Measurements from ENCODE around the gene ENAH. TPM values are rescaled to one million over a fixed set of nuclear protein-coding genes. Genes with fewer than 3 reads are reported as not detected.
"Not testable (repeated sequence)": the region's sequence is repeated elsewhere in the genome, so short reads cannot be mapped to it uniquely, and the experiment has no call there.

The ENAH gene
- total RNA-seq, 1 experiment from 2014 or later, result 121 TPM

DNA sequence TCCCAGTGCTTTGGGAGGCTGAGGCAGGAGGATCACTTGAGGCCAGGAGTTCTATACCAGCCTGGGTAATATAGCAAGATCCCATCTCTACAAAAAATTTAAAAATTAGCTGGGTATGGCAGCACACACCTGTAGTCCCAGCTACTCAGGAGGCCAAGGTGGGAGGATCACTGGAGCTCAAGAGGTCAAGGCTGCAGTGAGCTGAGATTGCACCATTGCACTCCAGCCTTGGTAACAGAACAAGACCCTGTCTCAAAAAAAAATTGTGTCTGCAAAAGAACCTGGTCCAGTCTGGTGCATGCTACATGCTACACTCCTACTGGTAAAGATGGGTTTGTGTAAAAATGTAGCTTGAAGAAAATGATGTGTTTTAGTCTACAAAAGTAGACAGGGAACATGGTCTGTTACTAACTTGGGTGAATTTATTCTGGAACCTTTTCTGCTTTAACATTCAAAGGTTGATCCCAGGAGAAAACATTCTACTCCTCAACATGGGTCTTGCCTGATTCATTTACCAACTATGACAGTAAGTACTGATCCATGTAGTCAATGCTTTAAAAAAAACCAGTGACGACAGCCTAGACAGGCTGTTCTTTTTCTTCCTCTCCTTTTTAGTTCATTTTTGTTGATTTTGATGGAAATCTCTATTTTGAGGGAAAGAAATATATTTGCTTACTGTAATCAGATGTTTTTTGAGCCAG is 32.7 kb upstream of the ENAH start:
- H3K27me3 ChIP-seq, result no peaks in the 10 kb centered on the region

DNA sequence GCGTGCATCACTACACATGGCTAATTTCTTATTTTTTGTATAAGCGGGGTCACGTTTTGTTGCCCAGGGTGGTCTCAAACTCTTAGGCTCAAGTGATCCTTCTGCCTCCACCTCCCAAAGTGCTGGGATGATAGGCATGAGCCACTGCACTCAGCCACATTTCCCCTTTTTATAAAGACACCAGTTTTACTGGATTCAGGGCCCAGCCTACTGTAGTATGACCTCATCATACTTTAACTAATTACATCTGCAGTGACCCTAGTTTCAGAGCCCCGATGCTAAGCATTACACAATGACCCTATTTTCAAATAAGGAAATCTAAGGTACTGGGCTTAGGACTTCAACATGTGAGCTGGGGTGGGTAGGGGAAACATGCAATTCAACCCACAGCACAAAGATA is 31.8 kb upstream of the ENAH start:
- H3K4me3 ChIP-seq, result no peak overlapping the region
- DNase-seq, result no peak
- no peaks in the 10 kb centered on the region for H3K36me3 ChIP-seq
- no peaks in the 10 kb centered on the region; the same call in 1 of the 2 replicates for H3K9me3 ChIP-seq
- no peaks in the 10 kb centered on the region for H3K27me3 ChIP-seq

More for the DNA sequence above, 32.7 kb upstream of the ENAH start:
- DNase-seq, result no peak
- H3K9me3 ChIP-seq, result no peaks in the 10 kb centered on the region; the same call in 1 of the 2 replicates
- no peak overlapping the region for H3K4me3 ChIP-seq
- H3K36me3 ChIP-seq, result no peaks in the 10 kb centered on the region

DNA sequence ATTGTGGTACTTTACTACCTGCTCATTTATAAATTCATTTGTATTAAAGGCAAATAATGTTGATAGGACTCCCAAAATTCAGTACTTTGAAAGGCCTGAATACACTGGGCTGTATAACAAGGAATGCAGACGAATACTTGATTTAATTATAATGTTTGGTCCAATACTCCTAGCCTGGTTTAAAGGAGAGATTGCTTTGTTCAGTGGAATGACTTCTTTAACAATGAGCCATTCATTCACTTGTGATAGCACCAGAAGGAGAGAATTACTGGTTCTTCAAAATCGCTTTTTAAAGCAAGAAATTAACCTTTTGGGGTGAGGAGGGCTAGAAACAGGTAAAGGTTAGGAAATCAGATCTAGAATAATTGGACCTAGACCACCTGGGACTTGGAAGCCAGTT is 28.3 kb upstream of the ENAH start:
- Histone ChIP-seq H3K36me3 (no peaks in the 10 kb centered on the region), H3K9me3 (no peaks in the 10 kb centered on the region), H3K27me3 (no peaks in the 10 kb centered on the region), H3K4me3 (no peak overlapping the region)
- no peak for DNase-seq

DNA sequence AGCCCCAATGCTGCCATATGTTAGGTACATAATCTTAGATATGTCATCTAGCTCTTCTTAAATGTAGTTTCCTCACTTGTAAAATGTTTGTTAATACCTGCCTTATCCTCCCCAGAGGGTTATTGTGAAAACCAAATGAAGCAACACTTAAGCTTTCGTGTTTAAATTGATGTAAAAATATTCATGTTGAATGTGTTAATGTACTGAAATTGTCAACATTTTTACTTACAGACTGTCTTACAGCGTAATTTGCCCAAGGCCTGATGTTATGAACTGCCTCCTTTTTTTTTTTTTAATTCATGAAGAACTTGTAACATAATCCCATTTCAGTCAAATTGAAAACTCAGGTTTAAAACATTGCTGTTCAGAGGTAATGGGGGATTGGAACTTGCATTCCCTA is 25.6 kb upstream of the ENAH start:
- DNase-seq, result no peak
- Histone ChIP-seq H3K4me3 (no peak overlapping the region), H3K9me3 (no peaks in the 10 kb centered on the region), H3K36me3 (no peaks in the 10 kb centered on the region), H3K27me3 (no peaks in the 10 kb centered on the region)

DNA sequence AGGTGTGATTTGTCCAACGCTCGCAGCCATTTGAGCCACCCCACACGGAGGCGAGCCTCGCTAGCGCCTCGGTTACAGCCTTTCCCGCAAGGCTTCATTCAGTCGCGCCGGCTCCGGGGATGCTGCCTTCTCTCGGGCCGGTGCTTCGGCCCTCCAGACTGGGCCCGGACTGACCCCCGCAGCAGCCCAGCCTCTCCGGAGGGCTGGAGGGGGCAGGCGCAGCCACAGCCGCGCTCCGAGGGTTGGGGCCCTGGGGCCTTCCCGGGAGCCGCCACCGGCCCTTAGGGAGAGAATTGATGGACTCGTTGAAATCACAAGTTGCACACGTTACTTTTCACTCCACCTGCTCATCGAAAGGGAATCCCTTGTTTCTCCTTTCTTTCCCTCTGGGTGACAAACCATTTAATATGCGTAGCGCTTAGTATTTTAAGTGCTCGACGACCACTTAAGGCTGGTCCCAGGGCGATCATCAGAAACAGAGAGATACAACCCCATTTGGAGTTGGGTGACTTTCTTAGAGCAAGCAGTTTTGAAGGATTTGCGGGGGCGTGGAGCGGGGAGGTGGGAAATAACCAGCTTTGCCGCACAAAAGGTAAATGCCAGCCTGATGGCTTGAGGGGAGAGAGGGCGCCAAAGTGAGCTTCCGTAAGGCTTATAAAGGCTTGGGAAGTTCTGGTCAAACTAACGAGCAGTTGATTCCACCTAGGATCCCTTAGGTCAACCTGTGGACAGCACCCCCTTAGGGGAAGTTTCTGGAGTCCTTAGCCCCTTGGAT is 24.6 kb upstream of the ENAH start:
- Histone ChIP-seq H3K27me3 (no peaks in the 10 kb centered on the region), H3K36me3 (no peaks in the 10 kb centered on the region), H3K9me3 (no peaks in the 10 kb centered on the region), H3K4me3 (no peak overlapping the region)
- DNase-seq, result no peak

DNA sequence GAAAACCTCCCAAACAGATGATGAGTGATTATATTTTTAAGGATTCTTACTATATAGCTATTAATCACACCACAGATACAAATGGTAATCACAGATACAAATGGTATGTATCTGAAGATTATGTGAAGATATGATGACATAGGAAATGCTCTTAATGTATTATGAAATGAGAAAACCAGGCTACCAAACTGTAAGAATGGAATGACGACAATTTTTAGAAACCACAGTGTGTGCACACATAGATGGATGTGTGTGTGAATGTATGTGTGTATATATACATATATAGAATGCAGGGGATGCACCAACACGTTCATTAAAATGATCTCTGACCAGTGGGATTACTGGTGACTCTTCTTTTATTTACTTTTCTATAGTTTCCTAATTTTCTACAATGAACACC is 21.5 kb upstream of the ENAH start:
- Histone ChIP-seq H3K27me3 (no peaks in the 10 kb centered on the region), H3K9me3 (no peaks in the 10 kb centered on the region), H3K36me3 (no peaks in the 10 kb centered on the region), H3K4me3 (no peak overlapping the region)
- no peak for DNase-seq

DNA sequence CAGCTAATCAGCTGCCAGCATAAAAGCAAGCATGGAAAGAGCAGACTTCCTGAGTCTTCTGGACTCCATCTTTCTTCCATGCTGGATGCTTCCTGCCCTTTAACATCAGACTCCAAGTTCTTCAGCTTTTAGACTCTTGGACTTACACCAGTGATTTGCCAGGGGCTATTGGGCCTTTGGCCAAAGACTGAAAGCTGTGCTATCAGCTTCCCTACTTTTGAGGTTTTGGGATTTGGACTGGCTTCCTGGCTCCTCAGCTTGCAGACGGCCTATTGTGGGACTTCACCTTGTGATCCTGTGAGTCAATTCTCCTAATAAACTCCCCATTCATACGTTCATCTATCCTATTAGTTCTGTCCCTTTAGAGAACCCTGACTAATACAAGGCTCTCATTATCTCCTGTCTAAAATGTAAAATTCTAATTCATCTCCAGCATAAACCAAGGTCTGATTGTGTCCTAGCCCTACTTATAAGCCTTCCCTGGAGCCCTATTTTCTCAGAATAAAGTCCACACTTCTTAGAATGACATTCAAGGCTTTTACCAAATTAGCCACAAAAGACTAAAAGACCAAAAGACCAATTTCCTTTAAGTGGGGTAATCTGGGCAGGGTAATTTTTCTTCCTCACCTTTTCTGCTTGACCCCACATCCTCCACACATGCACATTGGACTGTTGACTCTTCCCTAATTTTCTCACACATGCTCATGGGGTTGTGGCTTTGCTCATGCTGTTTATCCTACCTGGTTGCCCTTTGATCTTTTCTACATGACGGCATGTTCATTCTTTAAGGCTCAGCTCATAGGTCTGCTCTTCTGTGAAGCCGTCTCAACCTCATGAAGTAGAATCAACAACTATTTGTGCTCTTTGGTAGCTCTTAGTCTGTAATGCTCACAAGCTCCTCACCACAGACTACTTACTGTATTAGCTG is 18.1 kb upstream of the ENAH start:
- Histone ChIP-seq H3K4me3 (no peak overlapping the region), H3K27me3 (no peaks in the 10 kb centered on the region), H3K9me3 (no peaks in the 10 kb centered on the region), H3K36me3 (no peaks in the 10 kb centered on the region)
- DNase-seq, result peak; percentile 79

DNA sequence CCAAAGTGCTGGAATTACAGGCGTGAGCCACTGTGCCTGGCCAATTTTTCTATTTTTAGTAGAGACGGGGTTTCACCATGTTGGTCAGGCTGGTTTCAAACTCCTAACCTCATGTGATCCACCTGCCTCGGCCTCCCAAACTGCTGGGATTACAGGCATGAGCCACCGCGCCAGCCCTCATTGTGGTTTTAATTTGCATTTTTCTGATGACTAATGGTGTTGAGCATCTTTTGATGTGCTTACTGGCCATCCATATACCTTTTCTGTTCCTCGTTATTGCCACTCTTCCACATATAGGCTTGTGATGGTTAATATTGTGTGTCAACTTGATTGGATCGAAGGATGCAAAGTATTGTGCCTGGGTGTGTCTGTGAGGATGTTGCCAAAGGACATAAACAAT is 17.4 kb upstream of the ENAH start:
- Histone ChIP-seq H3K36me3 (no peaks in the 10 kb centered on the region), H3K27me3 (no peaks in the 10 kb centered on the region), H3K9me3 (no peaks in the 10 kb centered on the region), H3K4me3 (no peak overlapping the region)
- DNase-seq, result no peak

DNA sequence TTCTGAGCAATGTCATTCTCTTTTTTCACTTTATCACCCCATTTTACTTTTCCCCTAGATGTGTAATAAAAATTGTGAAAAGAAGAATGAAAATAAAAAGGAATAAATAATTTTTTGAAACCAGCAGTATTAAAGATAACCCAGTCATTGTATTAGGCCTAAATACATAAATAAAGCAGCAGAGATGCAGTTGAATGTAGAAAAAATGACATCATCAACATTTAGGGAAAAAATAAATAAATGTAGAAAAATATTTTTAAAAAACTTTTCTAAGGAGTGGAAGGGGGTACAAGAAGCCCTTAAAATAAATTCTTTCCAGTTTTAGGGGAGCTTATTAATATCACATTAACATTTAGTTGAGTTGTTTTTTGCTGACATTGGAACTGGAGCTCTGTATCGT is 15.3 kb upstream of the ENAH start:
- Histone ChIP-seq H3K27me3 (no peaks in the 10 kb centered on the region), H3K9me3 (no peaks in the 10 kb centered on the region), H3K4me3 (no peak overlapping the region), H3K36me3 (no peaks in the 10 kb centered on the region)
- DNase-seq, result no peak

DNA sequence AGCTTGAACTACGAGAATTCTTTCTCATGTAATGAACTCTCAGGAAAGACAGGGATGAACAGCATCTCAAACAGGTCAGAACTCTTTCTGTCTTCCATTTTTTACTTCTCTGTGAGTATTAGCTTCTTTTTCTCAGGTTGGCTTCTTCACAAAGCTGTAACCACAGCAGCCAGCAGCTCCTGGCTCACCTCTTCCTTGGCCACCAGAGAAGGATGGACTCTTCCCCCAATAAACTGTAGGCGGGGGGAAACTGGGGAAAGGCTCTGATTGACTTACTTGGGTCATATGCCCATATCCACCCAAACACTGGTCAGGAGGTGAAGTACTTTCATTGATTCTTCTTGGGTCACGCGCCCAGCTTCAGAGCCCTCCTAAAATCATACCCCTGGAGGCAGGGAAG is 14.4 kb upstream of the ENAH start:
- Histone ChIP-seq H3K9me3 (no peaks in the 10 kb centered on the region), H3K27me3 (no peaks in the 10 kb centered on the region)
- no peak for DNase-seq

DNA sequence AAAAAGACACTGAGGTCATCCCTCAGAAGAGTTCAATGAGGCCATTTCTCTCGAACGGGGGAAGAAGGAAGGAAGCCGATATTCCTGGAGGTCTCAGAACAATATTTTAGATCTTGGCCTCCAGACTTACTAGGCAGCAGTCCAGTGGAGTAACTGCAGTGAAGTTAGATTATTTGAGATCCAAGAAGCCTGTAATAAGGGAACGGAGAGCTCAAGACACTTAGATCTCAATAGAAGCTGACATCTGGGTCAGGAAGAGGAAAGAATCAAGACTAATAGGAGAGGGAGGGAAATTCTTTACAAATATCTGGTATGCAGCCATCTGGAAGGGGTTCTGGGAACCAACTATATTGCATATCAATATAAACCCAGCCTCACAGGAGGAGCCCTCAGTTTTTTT is 13.6 kb upstream of the ENAH start:
- Histone ChIP-seq H3K9me3 (no peaks in the 10 kb centered on the region), H3K27me3 (no peaks in the 10 kb centered on the region), H3K4me3 (no peak overlapping the region), H3K36me3 (no peaks in the 10 kb centered on the region)
- no peak for DNase-seq

More for the DNA sequence above, 14.4 kb upstream of the ENAH start:
- no peak overlapping the region for H3K4me3 ChIP-seq
- no peaks in the 10 kb centered on the region for H3K36me3 ChIP-seq

DNA sequence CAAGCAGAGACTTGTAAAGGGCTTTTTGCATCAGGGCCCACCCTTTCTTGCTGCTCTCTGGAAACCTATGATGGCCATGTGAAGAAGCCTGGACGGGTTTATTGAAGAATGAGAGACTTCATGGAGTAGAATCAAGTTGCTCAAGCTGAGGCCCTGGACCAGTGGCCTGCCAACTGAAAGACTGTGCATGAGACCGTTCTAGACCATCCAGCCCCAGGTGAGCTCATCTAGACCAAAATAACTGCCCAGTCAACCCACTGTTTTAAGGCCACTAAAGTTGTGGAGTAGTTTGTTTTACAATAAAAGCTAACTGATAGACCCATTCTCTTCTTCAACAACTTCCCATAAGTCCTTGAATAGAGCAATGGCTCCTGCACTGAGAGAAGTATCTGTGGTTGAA is 11.8 kb upstream of the ENAH start:
- H3K9me3 ChIP-seq, result no peaks in the 10 kb centered on the region
- H3K36me3 ChIP-seq, result no peaks in the 10 kb centered on the region
- no peaks in the 10 kb centered on the region for H3K27me3 ChIP-seq
- no peak for DNase-seq
- no peak overlapping the region for H3K4me3 ChIP-seq

DNA sequence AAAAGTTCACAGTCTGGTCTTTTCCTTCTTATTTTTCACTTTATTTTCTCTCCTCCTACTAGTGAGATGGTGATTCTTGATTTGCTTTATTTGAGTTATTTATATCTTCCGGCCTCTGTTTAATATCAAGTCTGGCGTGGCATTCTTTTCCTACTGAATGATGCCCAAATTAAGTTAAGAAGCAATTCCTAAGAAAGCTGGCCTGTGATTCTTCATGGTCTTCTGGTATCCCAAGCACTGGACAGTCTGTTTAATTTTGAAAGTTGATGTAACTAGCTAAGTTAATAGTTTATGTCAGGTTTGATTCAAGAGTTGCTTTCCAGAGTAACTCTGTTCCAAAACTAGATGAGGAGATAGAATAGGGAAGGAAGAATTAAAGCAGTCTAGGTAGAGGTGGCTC is 9.2 kb upstream of the ENAH start:
- Histone ChIP-seq H3K36me3 (no peaks in the 10 kb centered on the region), H3K27me3 (no peaks in the 10 kb centered on the region), H3K9me3 (no peaks in the 10 kb centered on the region), H3K4me3 (no peak overlapping the region)
- DNase-seq, result no peak

DNA sequence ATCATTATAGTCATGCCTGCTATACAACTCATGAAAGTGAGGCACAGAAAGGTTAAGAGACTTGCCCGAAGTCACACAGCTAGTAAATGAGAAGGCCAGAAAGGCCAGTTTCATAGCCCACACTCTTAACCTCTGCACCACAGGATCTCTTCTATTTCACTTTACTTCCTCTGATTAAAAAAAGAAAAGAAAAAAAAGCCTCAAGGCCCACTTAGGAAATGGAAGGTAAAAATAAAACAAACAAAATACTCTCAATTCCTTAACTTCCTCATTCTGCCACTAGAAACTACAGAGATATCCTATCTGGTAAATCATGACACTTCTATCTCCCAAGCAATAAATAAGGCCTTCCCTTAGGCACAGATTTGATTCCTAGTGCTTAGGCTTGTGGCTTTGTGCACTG is 7.6 kb upstream of the ENAH start:
- Histone ChIP-seq H3K36me3 (no peaks in the 10 kb centered on the region), H3K4me3 (no peak overlapping the region), H3K9me3 (no peaks in the 10 kb centered on the region), H3K27me3 (no peaks in the 10 kb centered on the region)
- DNase-seq, result no peak

DNA sequence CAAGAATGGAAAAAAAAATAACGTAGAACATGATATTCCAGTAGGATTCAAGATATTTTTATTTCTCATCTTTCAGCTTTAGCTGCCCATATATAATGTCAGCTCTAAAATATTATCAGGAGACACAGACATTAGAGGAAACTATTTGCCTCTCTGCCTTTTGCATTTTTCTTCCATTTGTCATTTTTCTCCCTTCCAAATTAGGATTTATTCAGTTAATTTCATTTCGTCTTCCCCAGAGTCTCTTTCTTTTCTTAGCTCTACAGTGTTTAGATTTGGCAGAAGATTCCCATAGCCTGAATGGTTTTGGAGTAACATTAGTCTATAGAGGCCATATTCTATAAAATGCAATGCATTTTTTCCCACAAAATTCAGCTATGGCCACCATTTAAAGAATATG is 5.1 kb upstream of the ENAH start:
- Histone ChIP-seq H3K36me3 (no peaks in the 10 kb centered on the region), H3K4me3 (no peak overlapping the region), H3K27me3 (no peaks in the 10 kb centered on the region), H3K9me3 (no peaks in the 10 kb centered on the region)
- DNase-seq, result no peak

DNA sequence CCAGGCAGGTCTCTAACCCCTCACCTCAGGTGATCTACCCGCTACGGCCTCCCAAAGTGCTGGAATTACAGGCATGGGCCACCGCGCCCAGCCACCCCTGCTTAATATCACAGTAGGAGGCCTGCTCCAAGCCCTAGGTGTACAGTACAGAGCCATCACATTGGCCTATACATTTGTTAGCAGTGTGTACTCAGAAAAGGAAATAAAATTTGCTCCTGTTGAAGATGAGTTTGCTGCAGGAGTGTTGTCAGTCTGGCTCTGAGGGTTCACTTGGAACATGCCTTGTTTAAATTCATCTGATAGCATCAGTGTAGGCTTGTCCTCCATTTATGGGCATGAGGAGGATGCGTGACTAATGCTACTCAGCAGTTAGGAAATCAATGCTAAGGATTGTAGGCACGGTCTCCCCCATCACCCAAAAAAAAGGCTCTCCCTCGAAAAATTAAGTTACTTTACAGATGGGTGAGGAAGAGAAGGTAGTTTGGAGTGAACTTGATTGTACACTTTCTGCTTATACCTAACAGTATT is 4.6 kb upstream of the ENAH start:
- peak; percentile 56 for DNase-seq
- Histone ChIP-seq H3K36me3 (no peaks in the 10 kb centered on the region), H3K27me3 (no peaks in the 10 kb centered on the region), H3K9me3 (no peaks in the 10 kb centered on the region), H3K4me3 (no peak overlapping the region)

DNA sequence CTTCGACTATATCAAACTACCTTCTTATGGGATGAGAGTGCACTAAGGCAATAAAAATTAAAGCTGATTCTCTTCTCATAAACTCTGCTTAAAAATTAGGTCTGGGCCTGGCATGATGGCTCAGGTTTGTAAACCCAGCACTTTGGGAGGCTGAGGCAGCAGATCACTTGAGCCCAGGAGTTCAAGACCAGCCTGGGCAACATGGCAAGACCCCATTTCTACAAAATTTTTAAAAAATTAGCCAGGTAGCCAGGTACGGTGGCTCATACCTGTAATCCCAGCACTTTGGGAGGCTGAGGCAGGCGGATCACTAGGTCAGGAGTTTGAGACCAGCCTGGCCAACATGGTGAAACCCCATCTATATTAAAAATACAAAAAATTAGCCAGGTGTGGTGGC is 3.3 kb upstream of the ENAH start:
- H3K27me3 ChIP-seq, DNase-seq, H3K9me3 ChIP-seq, H3K4me3 ChIP-seq, H3K36me3 ChIP-seq: not testable (repeated sequence)

Data from MG63 (cell line).